Measurements from ENCODE around the gene HSPG2. TPM values are rescaled to one million over a fixed set of nuclear protein-coding genes. Genes with fewer than 3 reads are reported as not detected.
A peak's percentile ranks its signal among the peaks of the same experiment; 100 is the strongest.
"Not testable (repeated sequence)": the region's sequence is repeated elsewhere in the genome, so short reads cannot be mapped to it uniquely, and the experiment has no call there.

The HSPG2 gene
- total and polyA plus RNA-seq, 2 donors (not counting 1 experiment from before 2014, with no cell fraction given): 2.0 to 4.5 TPM

DNA sequence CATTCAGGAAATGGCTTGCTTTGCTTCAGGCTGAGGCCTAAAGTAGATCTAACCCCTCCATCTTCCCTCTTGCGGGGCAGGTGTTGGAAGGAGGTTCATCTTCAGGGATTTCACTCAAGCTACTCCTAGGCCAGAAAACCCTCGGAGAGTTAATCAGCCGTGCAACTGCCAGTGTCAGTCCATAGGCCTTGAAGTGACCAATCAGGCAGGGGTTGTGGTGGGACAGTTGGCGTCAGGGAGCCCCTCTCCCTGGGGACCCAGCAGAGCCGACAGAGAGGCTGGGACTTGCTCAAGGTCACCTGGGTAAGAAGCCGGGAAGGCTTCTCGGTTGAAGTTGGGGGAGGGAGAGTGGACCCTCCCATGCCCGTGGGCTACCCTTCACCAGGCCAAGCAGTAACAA is 36.8 kb upstream of the HSPG2 start:
- H3K27ac ChIP-seq (ENCODE audit: low read length in 2 of 2); H3K36me3 ChIP-seq (replicated peaks in 1 of 2; ENCODE audit: control extremely low read depth in 1 of 2, control insufficient read depth in 1 of 2, extremely low read depth in 1 of 2, insufficient read depth in 2 of 2, low read length in 1 of 2); H4K20me1 ChIP-seq (ENCODE audit: control insufficient read depth, insufficient read depth, low read length, poor library complexity, severe bottlenecking); H3K4me3 Mint-ChIP-seq; H3K4me2 ChIP-seq (replicated peaks; ENCODE audit: low read depth, low read length, poor library complexity, severe bottlenecking); H3K27me3 ChIP-seq (replicated peaks in 1 of 4; ENCODE audit: control extremely low read depth in 1 of 4, control insufficient read depth in 3 of 4, insufficient read depth in 4 of 4, low read length in 3 of 4); CTCF ChIA-PET; H3K4me1 ChIP-seq (ENCODE audit: control insufficient read depth in 2 of 2, insufficient read depth in 2 of 2, low read length in 2 of 2); ATAC-seq (ENCODE audit: low read depth); H3K9me3 ChIP-seq (ENCODE audit: control extremely low read depth in 1 of 3, control insufficient read depth in 2 of 3, insufficient read depth in 1 of 3, low read length in 2 of 3); H3K27me3 Mint-ChIP-seq; H2AFZ ChIP-seq (ENCODE audit: insufficient read depth, low read depth, low read length, poor library complexity, severe bottlenecking); H3K9ac ChIP-seq (ENCODE audit: low read length); H3K4me3 ChIP-seq (ENCODE audit: control extremely low read depth in 1 of 5, extremely low read depth in 1 of 5, insufficient read depth in 1 of 5, low read depth in 2 of 5, low read length in 4 of 5); H3K9me3 Mint-ChIP-seq (ENCODE audit: insufficient read depth); H3K79me2 ChIP-seq (ENCODE audit: control insufficient read depth, insufficient read depth, low read length); POLR2A ChIA-PET; intact Hi-C loops (cut with micrococcal nuclease); DNase-seq; H3K4me1 Mint-ChIP-seq: not testable (repeated sequence)
- H3K27ac Mint-ChIP-seq: peak overlapping the region; percentile 11
- 100% methylated on average over 1 of the region's 8 CpGs for WGBS (ENCODE audit: insufficient coverage)

DNA sequence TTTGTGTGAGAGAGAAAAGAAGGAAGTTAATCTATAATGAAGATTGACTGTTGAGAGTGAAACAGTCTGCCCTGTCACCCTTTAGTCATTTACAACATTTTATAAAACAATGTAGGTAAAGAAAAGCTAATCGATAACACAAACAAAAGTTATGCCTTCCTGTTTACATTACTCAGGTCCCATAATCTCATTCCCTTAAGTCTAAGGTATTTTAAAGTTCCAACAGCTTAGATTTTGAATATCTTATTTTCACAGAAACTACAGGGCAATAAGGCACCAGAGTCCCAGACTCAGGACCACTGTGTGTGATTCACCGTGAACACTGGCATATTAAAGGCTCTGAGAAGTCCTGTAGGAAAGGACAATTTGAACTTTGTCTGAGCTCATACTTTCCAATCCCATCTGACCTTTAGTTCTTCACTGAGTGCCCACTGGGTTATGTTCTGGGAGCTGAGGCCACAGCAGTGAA is 35.9 kb upstream of the HSPG2 start:
- H2AFZ ChIP-seq (ENCODE audit: insufficient read depth, low read depth, low read length, poor library complexity, severe bottlenecking); H3K4me3 ChIP-seq (ENCODE audit: control extremely low read depth in 1 of 5, extremely low read depth in 1 of 5, insufficient read depth in 1 of 5, low read depth in 2 of 5, low read length in 4 of 5); DNase-seq; H3K9ac ChIP-seq (ENCODE audit: low read length); H3K9me3 Mint-ChIP-seq (ENCODE audit: insufficient read depth); H3K36me3 ChIP-seq (replicated peaks in 1 of 2; ENCODE audit: control extremely low read depth in 1 of 2, control insufficient read depth in 1 of 2, extremely low read depth in 1 of 2, insufficient read depth in 2 of 2, low read length in 1 of 2); H4K20me1 ChIP-seq (ENCODE audit: control insufficient read depth, insufficient read depth, low read length, poor library complexity, severe bottlenecking); H3K4me1 Mint-ChIP-seq; H3K79me2 ChIP-seq (ENCODE audit: control insufficient read depth, insufficient read depth, low read length); H3K9me3 ChIP-seq (ENCODE audit: control extremely low read depth in 1 of 3, control insufficient read depth in 2 of 3, insufficient read depth in 1 of 3, low read length in 2 of 3); H3K4me1 ChIP-seq (ENCODE audit: control insufficient read depth in 2 of 2, insufficient read depth in 2 of 2, low read length in 2 of 2); H3K27me3 Mint-ChIP-seq; H3K4me3 Mint-ChIP-seq; H3K27me3 ChIP-seq (replicated peaks in 1 of 4; ENCODE audit: control extremely low read depth in 1 of 4, control insufficient read depth in 3 of 4, insufficient read depth in 4 of 4, low read length in 3 of 4); ATAC-seq (ENCODE audit: low read depth); intact Hi-C loops (cut with micrococcal nuclease); H3K27ac Mint-ChIP-seq; POLR2A ChIA-PET; H3K27ac ChIP-seq (ENCODE audit: low read length in 2 of 2); H3K4me2 ChIP-seq (replicated peaks; ENCODE audit: low read depth, low read length, poor library complexity, severe bottlenecking): not testable (repeated sequence)
- WGBS (ENCODE audit: insufficient coverage): no CpG with 5 or more reads among the region's 2 CpGs
- CTCF ChIA-PET: interaction anchor here (0.6 kb wide), 2 partner anchors 59 to 81 kb away, joined by 3 to 4 read pairs; no protein-coding TSS in a partner anchor

DNA sequence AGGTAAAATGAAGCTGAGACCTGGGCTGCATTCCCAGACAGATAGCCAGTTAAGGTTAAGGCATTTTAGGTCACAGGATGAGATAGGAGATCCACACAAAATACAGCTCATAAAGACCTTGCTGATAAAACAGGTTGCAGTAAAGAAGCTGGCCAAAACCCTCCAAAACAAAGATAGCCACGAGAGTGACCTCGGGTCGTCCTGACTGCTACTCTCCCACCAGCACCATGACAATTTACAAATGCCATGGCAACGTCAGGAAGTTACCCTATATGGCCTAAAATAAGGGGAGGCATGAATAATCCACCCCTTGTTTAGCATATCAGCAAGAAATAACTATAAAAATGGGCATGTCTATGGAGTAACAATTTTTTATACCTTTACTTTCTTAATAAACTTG is 33.4 kb upstream of the HSPG2 start:
- H3K27ac ChIP-seq (ENCODE audit: low read length in 2 of 2); H4K20me1 ChIP-seq (ENCODE audit: control insufficient read depth, insufficient read depth, low read length, poor library complexity, severe bottlenecking); DNase-seq; H3K9me3 Mint-ChIP-seq (ENCODE audit: insufficient read depth); H3K4me1 ChIP-seq (ENCODE audit: control insufficient read depth in 2 of 2, insufficient read depth in 2 of 2, low read length in 2 of 2); H3K79me2 ChIP-seq (ENCODE audit: control insufficient read depth, insufficient read depth, low read length); H3K27me3 ChIP-seq (replicated peaks in 1 of 4; ENCODE audit: control extremely low read depth in 1 of 4, control insufficient read depth in 3 of 4, insufficient read depth in 4 of 4, low read length in 3 of 4); CTCF ChIA-PET; H2AFZ ChIP-seq (ENCODE audit: insufficient read depth, low read depth, low read length, poor library complexity, severe bottlenecking); H3K4me3 Mint-ChIP-seq; H3K9ac ChIP-seq (ENCODE audit: low read length); H3K4me2 ChIP-seq (replicated peaks; ENCODE audit: low read depth, low read length, poor library complexity, severe bottlenecking); H3K9me3 ChIP-seq (ENCODE audit: control extremely low read depth in 1 of 3, control insufficient read depth in 2 of 3, insufficient read depth in 1 of 3, low read length in 2 of 3); H3K4me3 ChIP-seq (ENCODE audit: control extremely low read depth in 1 of 5, extremely low read depth in 1 of 5, insufficient read depth in 1 of 5, low read depth in 2 of 5, low read length in 4 of 5); H3K27me3 Mint-ChIP-seq; intact Hi-C loops (cut with micrococcal nuclease); POLR2A ChIA-PET; ATAC-seq (ENCODE audit: low read depth); H3K27ac Mint-ChIP-seq; H3K4me1 Mint-ChIP-seq; H3K36me3 ChIP-seq (replicated peaks in 1 of 2; ENCODE audit: control extremely low read depth in 1 of 2, control insufficient read depth in 1 of 2, extremely low read depth in 1 of 2, insufficient read depth in 2 of 2, low read length in 1 of 2): not testable (repeated sequence)
- WGBS (ENCODE audit: insufficient coverage): no CpG with 5 or more reads among the region's 4 CpGs

DNA sequence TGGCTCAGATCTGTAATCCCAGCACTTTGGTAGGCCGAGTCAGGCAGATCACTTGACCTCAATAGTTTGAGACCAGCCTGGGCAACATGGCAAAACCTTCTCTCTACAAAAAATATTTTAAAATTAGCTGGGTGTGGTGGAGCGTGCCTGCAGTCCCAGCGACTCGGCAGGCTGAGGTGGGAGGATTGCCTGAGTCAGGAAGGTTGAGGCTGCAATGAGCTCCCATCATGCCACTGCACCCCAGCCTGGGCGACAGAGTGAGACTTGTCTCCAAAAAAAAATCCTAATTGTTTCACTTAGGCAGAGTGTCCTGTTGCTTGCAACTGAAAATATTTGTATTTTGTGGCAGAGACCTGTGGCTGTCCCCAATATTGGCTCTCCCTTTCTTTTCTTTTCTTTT is 32.0 kb upstream of the HSPG2 start:
- H3K9me3 Mint-ChIP-seq (ENCODE audit: insufficient read depth); H3K27me3 ChIP-seq (replicated peaks in 1 of 4; ENCODE audit: control extremely low read depth in 1 of 4, control insufficient read depth in 3 of 4, insufficient read depth in 4 of 4, low read length in 3 of 4); H3K36me3 ChIP-seq (replicated peaks in 1 of 2; ENCODE audit: control extremely low read depth in 1 of 2, control insufficient read depth in 1 of 2, extremely low read depth in 1 of 2, insufficient read depth in 2 of 2, low read length in 1 of 2); H3K4me1 ChIP-seq (ENCODE audit: control insufficient read depth in 2 of 2, insufficient read depth in 2 of 2, low read length in 2 of 2); CTCF ChIA-PET; H3K9me3 ChIP-seq (ENCODE audit: control extremely low read depth in 1 of 3, control insufficient read depth in 2 of 3, insufficient read depth in 1 of 3, low read length in 2 of 3); H3K4me3 Mint-ChIP-seq; H3K27ac Mint-ChIP-seq; H3K27me3 Mint-ChIP-seq; H4K20me1 ChIP-seq (ENCODE audit: control insufficient read depth, insufficient read depth, low read length, poor library complexity, severe bottlenecking); ATAC-seq (ENCODE audit: low read depth); POLR2A ChIA-PET; H3K9ac ChIP-seq (ENCODE audit: low read length); H3K27ac ChIP-seq (ENCODE audit: low read length in 2 of 2); H3K4me3 ChIP-seq (ENCODE audit: control extremely low read depth in 1 of 5, extremely low read depth in 1 of 5, insufficient read depth in 1 of 5, low read depth in 2 of 5, low read length in 4 of 5); H3K4me2 ChIP-seq (replicated peaks; ENCODE audit: low read depth, low read length, poor library complexity, severe bottlenecking); H3K4me1 Mint-ChIP-seq; H2AFZ ChIP-seq (ENCODE audit: insufficient read depth, low read depth, low read length, poor library complexity, severe bottlenecking); H3K79me2 ChIP-seq (ENCODE audit: control insufficient read depth, insufficient read depth, low read length); DNase-seq: not testable (repeated sequence)
- intact Hi-C loops (cut with micrococcal nuclease): loop anchor here (10.0 kb wide), 1 partner anchor 714 kb away; no protein-coding TSS in a partner anchor
- WGBS (ENCODE audit: insufficient coverage): no CpG with 5 or more reads among the region's 5 CpGs

Data from B cell (primary cell).